ENCODE results near the gene ZNF148.

Gene ZNF148

GRCh38 chr3:125220727-125221429, 154.2 kb downstream of the ZNF148 start:
- DNase-seq (ENCODE audit: low read depth in 2 of 2), result no peak

GRCh38 chr3:125220183-125220582, 154.9 kb downstream of the ZNF148 start:
- DNase-seq (ENCODE audit: low read depth in 2 of 2), result no peak

GRCh38 chr3:125219261-125219701, 155.8 kb downstream of the ZNF148 start:
- no peak for DNase-seq (ENCODE audit: low read depth in 2 of 2)

- DNase-seq (ENCODE audit: low read depth in 2 of 2), result no peak
Observed at GRCh38 chr3:125214738-125215137, 160.4 kb downstream of the ZNF148 start.

GRCh38 chr3:125213946-125214542, 161.1 kb downstream of the ZNF148 start:
- DNase-seq (ENCODE audit: low read depth in 2 of 2), result peak; percentile 83 to 86

- DNase-seq (ENCODE audit: low read depth in 2 of 2), result no peak
Observed at GRCh38 chr3:125213364-125213755, 161.8 kb downstream of the ZNF148 start.

- no peak for DNase-seq (ENCODE audit: low read depth in 2 of 2)
Observed at GRCh38 chr3:125212509-125213363, 162.4 kb downstream of the ZNF148 start, which contains the start of gene SLC12A8. TSS of gene SLC12A8 (minus strand) at chr3:125212748. CDS start at chr3:125211349, 1,399 bp downstream.

- no peak for DNase-seq (ENCODE audit: low read depth in 2 of 2)
Observed at GRCh38 chr3:125212091-125212508, 163.0 kb downstream of the ZNF148 start.

- no peak for DNase-seq (ENCODE audit: low read depth in 2 of 2)
Observed at GRCh38 chr3:125211523-125212090, 163.5 kb downstream of the ZNF148 start.

- no peak for DNase-seq (ENCODE audit: low read depth in 2 of 2)
Observed at GRCh38 chr3:125207949-125208568, 167.1 kb downstream of the ZNF148 start.

- DNase-seq (ENCODE audit: low read depth in 2 of 2), result no peak
Observed at GRCh38 chr3:125207507-125207906, 167.6 kb downstream of the ZNF148 start.

- no peak for DNase-seq (ENCODE audit: low read depth in 2 of 2)
Observed at GRCh38 chr3:125206934-125207333, 168.2 kb downstream of the ZNF148 start.

- no peak for DNase-seq (ENCODE audit: low read depth in 2 of 2)
Observed at GRCh38 chr3:125203731-125204130, 171.4 kb downstream of the ZNF148 start.

- DNase-seq (ENCODE audit: low read depth in 2 of 2), result no peak
Observed at GRCh38 chr3:125202197-125202596, 172.9 kb downstream of the ZNF148 start.

- DNase-seq (ENCODE audit: low read depth in 2 of 2), result no peak
Observed at GRCh38 chr3:125200731-125201139, 174.4 kb downstream of the ZNF148 start.

GRCh38 chr3:125194849-125195601, 180.1 kb downstream of the ZNF148 start:
- peak; percentile 88 to 89 for DNase-seq (ENCODE audit: low read depth in 2 of 2)

GRCh38 chr3:125194061-125194848, 180.9 kb downstream of the ZNF148 start:
- no peak for DNase-seq (ENCODE audit: low read depth in 2 of 2)

GRCh38 chr3:125192190-125193035, 182.7 kb downstream of the ZNF148 start:
- no peak for DNase-seq (ENCODE audit: low read depth in 2 of 2)

- DNase-seq (ENCODE audit: low read depth in 2 of 2), result no peak
Observed at GRCh38 chr3:125191730-125192129, 183.4 kb downstream of the ZNF148 start.

Data from fibroblast of skin of left quadriceps (primary cell).